BJ (cell line): ENCODE measurements around the gene AURKA. TPM values are rescaled to one million over a fixed set of nuclear protein-coding genes. Genes with fewer than 3 reads are reported as not detected.

ENCODE experiments used
- CTCF ChIA-PET: fragments of 350-600 bp; formaldehyde crosslinking; extraction: SDS; loops from one replicate; lab custom pipeline; 2021; ENCODE audit warnings: antibody characterized with exemption, inconsistent platforms; lab: Yijun Ruan, JAX
- POLR2A ChIA-PET: fragments of 300-600 bp; sonication (Branson Sonifier 250); formaldehyde crosslinking; extraction: SDS; loops from one replicate; lab custom pipeline; 2021; ENCODE audit warnings: antibody characterized with exemption; lab: Charles Lee
- DNase-seq: peaks from one replicate; pipeline ENCODE4 v3.0.0-alpha.2; 2011; ENCODE audit warnings: low read depth
- H3K27me3 ChIP-seq: 2 replicates; pipeline ENCODE4 v1.6.0; 2011; ENCODE audit warnings: low read length; ENCODE audit not compliant: control insufficient read depth, insufficient read depth
- H3K36me3 ChIP-seq: 2 replicates; pipeline ENCODE4 v1.5.1; 2011; ENCODE audit warnings: low read length; ENCODE audit not compliant: control insufficient read depth, insufficient read depth
- H3K4me3 ChIP-seq: 2 replicates; pipeline ENCODE4 v1.5.1; 2011; ENCODE audit warnings: low read depth, mild to moderate bottlenecking, control low read depth, low read length
- CTCF ChIP-seq: IDR thresholded peaks from 2 replicates; pipeline ENCODE4 v1.5.1; 2011; ENCODE audit warnings: low read depth, mild to moderate bottlenecking, control low read depth, inconsistent platforms, low read length, moderate library complexity; ENCODE audit not compliant: insufficient read depth
- polyA plus RNA-seq: library from polyadenylated mRNA; depleted of rRNA; stranded (reverse); fragments of >200 nt; gene quantifications from 2 replicates; pipeline ENCODE4 v1.2.3, GENCODE V29; 2011

Gene AURKA
- polyA plus RNA-seq, 1 experiment: 40.4 TPM

- ChIA-PET CTCF (interaction anchor here (1.2 to 1.4 kb wide), 2 partner anchors 11 to 26 kb away, joined by 3 read pairs; no protein-coding TSS in a partner anchor), POLR2A (no interaction called here)
- no peaks in the 10 kb centered on the region for H3K27me3 ChIP-seq
- no peak for TF ChIP-seq CTCF
- no peak for DNase-seq
- H3K4me3 ChIP-seq: no peak overlapping the region
- H3K36me3 ChIP-seq: no peaks in the 10 kb centered on the region
These were observed 31.2 kb upstream of the AURKA start for GRCh38 chr20:56423211-56423610.

GRCh38 chr20:56422824-56423189, 30.8 kb upstream of the AURKA start:
- no peaks in the 10 kb centered on the region for H3K36me3 ChIP-seq
- no peak for TF ChIP-seq CTCF
- no peak for DNase-seq
- ChIA-PET CTCF (interaction anchor here (1.2 to 1.4 kb wide), 2 partner anchors 11 to 26 kb away, joined by 3 read pairs; no protein-coding TSS in a partner anchor), POLR2A (no interaction called here)
- no peaks in the 10 kb centered on the region for H3K27me3 ChIP-seq
- H3K4me3 ChIP-seq: no peak overlapping the region

GRCh38 chr20:56422076-56422823, 30.2 kb upstream of the AURKA start:
- DNase-seq: no peak
- CTCF ChIA-PET: interaction anchor here (1.2 to 1.4 kb wide), 3 partner anchors 10 to 25 kb away, joined by 3 read pairs; partner anchors contain the start of gene CASS4
- Histone ChIP-seq H3K4me3 (no peak overlapping the region), H3K36me3 (no peaks in the 10 kb centered on the region), H3K27me3 (no peaks in the 10 kb centered on the region)
- no peak for TF ChIP-seq CTCF
- POLR2A ChIA-PET: no interaction called here

- Histone ChIP-seq H3K36me3 (no peaks in the 10 kb centered on the region), H3K4me3 (no peak overlapping the region), H3K27me3 (no peaks in the 10 kb centered on the region)
- no peak for TF ChIP-seq CTCF
- POLR2A ChIA-PET: interaction anchor here (0.7 kb wide), 1 partner anchor 24 kb away, joined by 3 read pairs; no protein-coding TSS in a partner anchor
- DNase-seq: no peak
- CTCF ChIA-PET: interaction anchor here (1.3 kb wide), 1 partner anchor 9 kb away, joined by 3 read pairs; the partner anchor contains the start of gene CASS4
These were observed 29.1 kb upstream of the AURKA start for GRCh38 chr20:56420940-56421688.

GRCh38 chr20:56420028-56420427, 28.0 kb upstream of the AURKA start:
- CTCF ChIA-PET: no interaction called here
- H3K27me3 ChIP-seq: no peaks in the 10 kb centered on the region
- H3K36me3 ChIP-seq: no peaks in the 10 kb centered on the region
- DNase-seq: no peak
- H3K4me3 ChIP-seq: no peak overlapping the region
- POLR2A ChIA-PET: no interaction called here
- TF ChIP-seq CTCF: no peak
